ENCODE data around the gene COPS7A. TPM values are rescaled to one million over a fixed set of nuclear protein-coding genes. Genes with fewer than 3 reads are reported as not detected.

Gene COPS7A
- total RNA-seq, 1 experiment from 2014 or later, result 34.2 TPM

GRCh38 chr12:6722863-6723262 is 983 bp upstream of the COPS7A start:
- peak overlapping the region; percentile 97 for H3K4me2 ChIP-seq (ENCODE audit: insufficient read depth, insufficient read length, low read length)
- H3K9me3 ChIP-seq (ENCODE audit: control insufficient read depth, low read depth, low read length), result no peaks in the 10 kb centered on the region
- Mint-ChIP-seq H3K9me3 (peaks cover 0 to 2% of the 10 kb centered on the region in 2 experiments; a peak in 1 of 5 replicates), H3K4me1 (peaks cover 8 to 19% of the 10 kb centered on the region in 2 experiments), H3K4me3 (peak overlapping the region; percentile 6 to 57; a peak in 3 of 5 replicates), H3K27ac (no peak overlapping the region), H3K27me3 (ENCODE audit: low read depth) (peaks cover 7% of the 10 kb centered on the region), H3K36me3 (ENCODE audit: insufficient read depth in 1 of 3, low read depth in 3 of 3) (peaks cover 2 to 15% (median 5%) of the 10 kb centered on the region in 3 experiments; a peak in 5 of 7 replicates)
- no peak overlapping the region for H3K56ac ChIP-seq (ENCODE audit: insufficient read length, low read depth, low read length)
- no peak overlapping the region for H3K14ac ChIP-seq (ENCODE audit: insufficient read depth, low read length)
- H2BK15ac ChIP-seq (ENCODE audit: low read depth, low read length), result no peak overlapping the region
- no peak overlapping the region for H4K5ac ChIP-seq (ENCODE audit: insufficient read length, low read depth, low read length)
- no peak overlapping the region for H2BK5ac ChIP-seq (ENCODE audit: insufficient read length, low read length)
- H3K4me1 ChIP-seq (ENCODE audit: insufficient read depth, low read length), result no peaks in the 10 kb centered on the region; the same call in 1 of the 2 replicates
- no peak overlapping the region for H2BK20ac ChIP-seq (ENCODE audit: low read depth, low read length, poor library complexity, severe bottlenecking)
- H3K23ac ChIP-seq (ENCODE audit: insufficient read length, low read depth, low read length), result no peak overlapping the region
- no peak overlapping the region for H3T11ph ChIP-seq (ENCODE audit: low read length)
- no peaks in the 10 kb centered on the region for H3K27me3 ChIP-seq (ENCODE audit: insufficient read depth, low read length)
- DNase-seq, result no peak
- no peak overlapping the region for H2BK12ac ChIP-seq (ENCODE audit: insufficient read length, low read depth, low read length)
- no peak overlapping the region for H3K27ac ChIP-seq (ENCODE audit: insufficient read length, low read depth, low read length)
- H4K8ac ChIP-seq (replicated peaks; ENCODE audit: insufficient read length, low read depth, low read length), result no peak overlapping the region
- H3K4ac ChIP-seq (ENCODE audit: low read depth, low read length), result no peak overlapping the region
- H3K18ac ChIP-seq (ENCODE audit: insufficient read length, low read depth, low read length), result no peak overlapping the region
- H2AK5ac ChIP-seq (ENCODE audit: insufficient read length, low read length), result no peak overlapping the region
- no CpG with 5 or more reads among the region's 3 CpGs for WGBS (ENCODE audit: extremely low coverage, insufficient read length, low lambda C conversion rate)
- H3K79me1 ChIP-seq (ENCODE audit: insufficient read depth, low read depth, low read length, poor library complexity, severe bottlenecking), result no peaks in the 10 kb centered on the region
- no peaks in the 10 kb centered on the region for H3K79me2 ChIP-seq (ENCODE audit: insufficient read depth, low read length)
- H2AFZ ChIP-seq (ENCODE audit: low read length), result no peak overlapping the region
- H2BK120ac ChIP-seq (ENCODE audit: low read depth, low read length, poor library complexity, severe bottlenecking), result no peak overlapping the region
- H4K91ac ChIP-seq (ENCODE audit: insufficient read length, low read depth, low read length), result no peak overlapping the region
- H3K23me2 ChIP-seq (ENCODE audit: insufficient read length, low read depth, low read length, poor library complexity, severe bottlenecking), result peaks cover 9% of the 10 kb centered on the region
- H4K20me1 ChIP-seq (ENCODE audit: control insufficient read depth, insufficient read depth, insufficient read length), result no peaks in the 10 kb centered on the region
- H3K9ac ChIP-seq (ENCODE audit: extremely low read depth, insufficient read length, low read length), result no peak overlapping the region
- TF ChIP-seq CTCF (conservative IDR thresholded peaks at IDR 0.05), result no peak
